SK-N-SH (cell line): ENCODE measurements around the gene CCNJL. TPM values are rescaled to one million over a fixed set of nuclear protein-coding genes. Genes with fewer than 3 reads are reported as not detected.

Experiments
- CTCF ChIA-PET: fragments of 300-600, 350-600 bp; formaldehyde crosslinking; extraction: SDS; loops from one replicate; lab custom pipeline; 2021; lab: Yijun Ruan, JAX
- POLR2A ChIA-PET: fragments of 350-600 bp; sonication (Branson Sonifier 250); formaldehyde crosslinking; extraction: SDS; loops from one replicate; lab custom pipeline; 2020; ENCODE audit warnings: antibody characterized with exemption, inconsistent platforms; lab: Yijun Ruan, JAX
- DNase-seq: peaks from one replicate; pipeline ENCODE4 v3.0.0; 2012
- H2AFZ ChIP-seq: fragments of 200-600 bp; sonication (generic); 2 replicates; pipeline ENCODE4 v1.8.1; 2016; ENCODE audit warnings: antibody characterized with exemption, mild to moderate bottlenecking, low read depth
- H3F3A ChIP-seq: fragments of 200-600 bp; sonication (generic); replicated peaks from 2 replicates; pipeline ENCODE3; 2016; ENCODE audit warnings: antibody characterized with exemption, mild to moderate bottlenecking; ENCODE audit not compliant: insufficient read depth
- H3K27ac ChIP-seq, 2 experiments: fragments of 200-500 bp in 1 of 2; fragments of 200-600 bp in 1 of 2; sonication (Bioruptor generic) in 1 of 2; sonication (generic), shearing (Covaris generic) in 1 of 2; 2 replicates each; pipeline versions ENCODE4 v1.5.1 to v1.6.1; 2014 to 2016; ENCODE audit warnings: low read depth in 2 of 2, inconsistent platforms in 1 of 2, low read length in 1 of 2, mild to moderate bottlenecking in 1 of 2, mixed read lengths in 1 of 2
- H3K27me3 ChIP-seq: fragments of 200-600 bp; sonication (generic), shearing (Covaris generic); 2 replicates; pipeline ENCODE4 v1.6.1; 2016; ENCODE audit warnings: mixed run types; ENCODE audit not compliant: insufficient read depth
- H3K36me3 ChIP-seq, 2 experiments: fragments of 200-500 bp in 1 of 2; fragments of 200-600 bp in 1 of 2; sonication (Bioruptor generic) in 1 of 2; sonication (generic) in 1 of 2; replicated peaks in 1 of 2; 2 replicates each; pipeline versions ENCODE3 to v1.5.1; 2014 to 2016; ENCODE audit warnings: low read length in 1 of 2, mild to moderate bottlenecking in 1 of 2; ENCODE audit not compliant: insufficient read depth in 2 of 2, control insufficient read depth in 1 of 2
- H3K4me1 ChIP-seq, 2 experiments: fragments of 200-500 bp in 1 of 2; fragments of 200-600 bp in 1 of 2; sonication (Bioruptor generic) in 1 of 2; sonication (generic), shearing (Covaris generic) in 1 of 2; 2 replicates each; pipeline versions ENCODE4 v1.5.1 to v1.6.1; 2014 to 2016; ENCODE audit warnings: low read depth in 1 of 2, low read length in 1 of 2, mixed run types in 1 of 2; ENCODE audit not compliant: insufficient read depth in 2 of 2, control insufficient read depth in 1 of 2
- H3K4me2 ChIP-seq: fragments of 200-600 bp; sonication (generic), shearing (Covaris generic); 2 replicates; pipeline ENCODE4 v1.6.1; 2017; ENCODE audit warnings: mixed run types
- H3K4me3 ChIP-seq, 2 experiments: fragments of 200-500 bp in 1 of 2; fragments of 200-600 bp in 1 of 2; sonication (Bioruptor generic) in 1 of 2; sonication (generic), shearing (Covaris generic) in 1 of 2; 2 replicates each; pipeline versions ENCODE4 v1.5.1 to v1.8.1; 2014 to 2016; ENCODE audit warnings: low read depth in 2 of 2, inconsistent platforms in 1 of 2, low read length in 1 of 2, mild to moderate bottlenecking in 1 of 2, mixed read lengths in 1 of 2, moderate library complexity in 1 of 2
- H3K79me2 ChIP-seq: fragments of 200-600 bp; sonication (generic); 2 replicates; pipeline ENCODE4 v1.8.1; 2017; ENCODE audit warnings: mild to moderate bottlenecking; ENCODE audit not compliant: insufficient read depth
- H3K9ac ChIP-seq: fragments of 200-600 bp; sonication (generic); 2 replicates; pipeline ENCODE4 v1.6.1; 2017; ENCODE audit warnings: mixed run types
- H3K9me2 ChIP-seq: fragments of 200-600 bp; sonication (generic); 2 replicates; pipeline ENCODE4 v1.6.1; 2017; ENCODE audit warnings: mixed run types
- H3K9me3 ChIP-seq: fragments of 200-600 bp; sonication (generic); 2 replicates; pipeline ENCODE4 v1.6.1; 2017; ENCODE audit warnings: mixed run types, mild to moderate bottlenecking, moderate library complexity
- H4K20me1 ChIP-seq: fragments of 200-600 bp; sonication (generic); 2 replicates; pipeline ENCODE4 v1.6.1; 2017; ENCODE audit warnings: mild to moderate bottlenecking, mixed run types; ENCODE audit not compliant: insufficient read depth
- FOSL2 ChIP-seq: IDR thresholded peaks from 2 replicates; pipeline ENCODE4 v1.4.0; 2012; ENCODE audit warnings: low read depth, mild to moderate bottlenecking, moderate library complexity, borderline replicate concordance
- FOXJ3 ChIP-seq: sonication (generic); formaldehyde crosslinking; IDR thresholded peaks from 2 replicates; pipeline ENCODE4 v1.5.1; 2020; ENCODE audit warnings: mild to moderate bottlenecking, missing genetic modification reagents
- FOXM1 ChIP-seq: IDR thresholded peaks from 2 replicates; pipeline ENCODE4 v1.4.0; 2012; ENCODE audit warnings: low read depth, mild to moderate bottlenecking
- GATA2 ChIP-seq: sonication (generic); formaldehyde crosslinking; IDR thresholded peaks from 2 replicates; pipeline ENCODE4 v1.5.0; 2020; ENCODE audit warnings: mild to moderate bottlenecking, missing genetic modification reagents
- MEF2A ChIP-seq: IDR thresholded peaks from 2 replicates; pipeline ENCODE4 v1.4.0; 2012; ENCODE audit warnings: low read depth, borderline replicate concordance
- MXI1 ChIP-seq: IDR thresholded peaks from 2 replicates; pipeline ENCODE4 v1.6.1; 2012; ENCODE audit warnings: mild to moderate bottlenecking, low read depth, low read length, improper control_type of control experiment
- NFIC ChIP-seq: IDR thresholded peaks from 2 replicates; pipeline ENCODE4 v1.4.0; 2012; ENCODE audit warnings: borderline replicate concordance
- RAD21 ChIP-seq: IDR thresholded peaks from 2 replicates; pipeline ENCODE4 v1.6.1; 2012; ENCODE audit warnings: mild to moderate bottlenecking, low read length
- RFX5 ChIP-seq: IDR thresholded peaks from 2 replicates; pipeline ENCODE4 v1.6.1; 2012; ENCODE audit warnings: mild to moderate bottlenecking, improper control_type of control experiment, low read length
- SIN3A ChIP-seq: IDR thresholded peaks from 2 replicates; pipeline ENCODE4 v1.6.1; 2012; ENCODE audit warnings: low read depth, mild to moderate bottlenecking, low read length, moderate library complexity, borderline replicate concordance
- TCF12 ChIP-seq: IDR thresholded peaks from 2 replicates; pipeline ENCODE4 v1.4.0; 2012
- TEAD4 ChIP-seq: IDR thresholded peaks from 2 replicates; pipeline ENCODE4 v1.4.0; 2012; ENCODE audit warnings: mild to moderate bottlenecking, borderline replicate concordance; ENCODE audit not compliant: insufficient read depth
- YY1 ChIP-seq: IDR thresholded peaks from 2 replicates; pipeline ENCODE4 v1.4.0; 2012; ENCODE audit warnings: low read depth, mild to moderate bottlenecking
- WGBS: methylation state at CpG from one replicate; pipeline ENCODE4 v1.1.6; 2017; ENCODE audit warnings: low lambda C conversion rate; 5-methylcytosine and 5-hydroxymethylcytosine counted together
- polyA plus RNA-seq, 3 experiments: library from polyadenylated mRNA; depleted of rRNA; stranded (reverse); fragments of >200 nt; gene quantifications; 2 replicates each; pipeline ENCODE4 v1.2.3, GENCODE V29; 2012
- TF ChIP-seq, protein P1 (sequence below): IDR thresholded peaks from 2 replicates; pipeline ENCODE4 v1.6.1; 2012; ENCODE audit warnings: mild to moderate bottlenecking, low read depth, low read length, moderate library complexity
- TF ChIP-seq, protein P2 (sequence below): IDR thresholded peaks from 2 replicates; pipeline ENCODE4 v1.4.0; 2012; ENCODE audit warnings: low read depth, borderline replicate concordance
- TF ChIP-seq, protein P3 (sequence below): fragments of 150-350 bp; IDR thresholded peaks from 2 replicates; pipeline ENCODE4 v1.6.1; 2016; ENCODE audit warnings: mild to moderate bottlenecking, low read depth, low read length

The CCNJL gene
- polyA plus RNA-seq, 1 of the 3 experiments (the other 2 are of a cell fraction), result 7.1 TPM

DNA sequence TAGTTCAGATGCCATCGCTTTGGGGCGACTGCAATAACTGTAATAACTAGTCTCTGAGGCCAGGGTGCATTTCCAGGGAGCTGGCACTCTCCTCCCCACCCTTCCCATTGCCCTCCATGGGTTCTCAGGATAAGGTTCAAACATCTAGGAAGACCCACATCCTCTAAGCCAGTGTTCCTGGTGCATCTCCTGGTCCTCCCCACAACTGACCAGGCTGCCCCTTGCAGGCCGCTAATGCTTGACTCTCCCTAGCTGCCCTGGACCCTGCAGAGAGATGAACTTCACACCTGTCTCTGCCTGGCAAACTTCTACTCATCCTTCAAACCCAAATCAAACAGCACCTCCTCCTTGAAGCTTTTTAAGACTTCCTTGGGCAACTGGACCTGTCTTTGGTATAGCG, 15.9 kb downstream of the CCNJL start:
- TF ChIP-seq SIN3A (no peak), FOXM1 (no peak), TEAD4 (no peak), FOXJ3 (no peak), MXI1 (no peak), TCF12 (no peak), FOSL2 (no peak), RFX5 (no peak), YY1 (no peak), GATA2 (CRISPR knock-in tag) (no peak), NFIC (no peak), RAD21 (no peak), MEF2A (no peak)
- TF ChIP-seq, protein P1, sequence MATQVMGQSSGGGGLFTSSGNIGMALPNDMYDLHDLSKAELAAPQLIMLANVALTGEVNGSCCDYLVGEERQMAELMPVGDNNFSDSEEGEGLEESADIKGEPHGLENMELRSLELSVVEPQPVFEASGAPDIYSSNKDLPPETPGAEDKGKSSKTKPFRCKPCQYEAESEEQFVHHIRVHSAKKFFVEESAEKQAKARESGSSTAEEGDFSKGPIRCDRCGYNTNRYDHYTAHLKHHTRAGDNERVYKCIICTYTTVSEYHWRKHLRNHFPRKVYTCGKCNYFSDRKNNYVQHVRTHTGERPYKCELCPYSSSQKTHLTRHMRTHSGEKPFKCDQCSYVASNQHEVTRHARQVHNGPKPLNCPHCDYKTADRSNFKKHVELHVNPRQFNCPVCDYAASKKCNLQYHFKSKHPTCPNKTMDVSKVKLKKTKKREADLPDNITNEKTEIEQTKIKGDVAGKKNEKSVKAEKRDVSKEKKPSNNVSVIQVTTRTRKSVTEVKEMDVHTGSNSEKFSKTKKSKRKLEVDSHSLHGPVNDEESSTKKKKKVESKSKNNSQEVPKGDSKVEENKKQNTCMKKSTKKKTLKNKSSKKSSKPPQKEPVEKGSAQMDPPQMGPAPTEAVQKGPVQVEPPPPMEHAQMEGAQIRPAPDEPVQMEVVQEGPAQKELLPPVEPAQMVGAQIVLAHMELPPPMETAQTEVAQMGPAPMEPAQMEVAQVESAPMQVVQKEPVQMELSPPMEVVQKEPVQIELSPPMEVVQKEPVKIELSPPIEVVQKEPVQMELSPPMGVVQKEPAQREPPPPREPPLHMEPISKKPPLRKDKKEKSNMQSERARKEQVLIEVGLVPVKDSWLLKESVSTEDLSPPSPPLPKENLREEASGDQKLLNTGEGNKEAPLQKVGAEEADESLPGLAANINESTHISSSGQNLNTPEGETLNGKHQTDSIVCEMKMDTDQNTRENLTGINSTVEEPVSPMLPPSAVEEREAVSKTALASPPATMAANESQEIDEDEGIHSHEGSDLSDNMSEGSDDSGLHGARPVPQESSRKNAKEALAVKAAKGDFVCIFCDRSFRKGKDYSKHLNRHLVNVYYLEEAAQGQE, result no peak
- TF ChIP-seq, protein P2, sequence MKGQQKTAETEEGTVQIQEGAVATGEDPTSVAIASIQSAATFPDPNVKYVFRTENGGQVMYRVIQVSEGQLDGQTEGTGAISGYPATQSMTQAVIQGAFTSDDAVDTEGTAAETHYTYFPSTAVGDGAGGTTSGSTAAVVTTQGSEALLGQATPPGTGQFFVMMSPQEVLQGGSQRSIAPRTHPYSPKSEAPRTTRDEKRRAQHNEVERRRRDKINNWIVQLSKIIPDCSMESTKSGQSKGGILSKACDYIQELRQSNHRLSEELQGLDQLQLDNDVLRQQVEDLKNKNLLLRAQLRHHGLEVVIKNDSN, result no peak
- TF ChIP-seq, protein P3, sequence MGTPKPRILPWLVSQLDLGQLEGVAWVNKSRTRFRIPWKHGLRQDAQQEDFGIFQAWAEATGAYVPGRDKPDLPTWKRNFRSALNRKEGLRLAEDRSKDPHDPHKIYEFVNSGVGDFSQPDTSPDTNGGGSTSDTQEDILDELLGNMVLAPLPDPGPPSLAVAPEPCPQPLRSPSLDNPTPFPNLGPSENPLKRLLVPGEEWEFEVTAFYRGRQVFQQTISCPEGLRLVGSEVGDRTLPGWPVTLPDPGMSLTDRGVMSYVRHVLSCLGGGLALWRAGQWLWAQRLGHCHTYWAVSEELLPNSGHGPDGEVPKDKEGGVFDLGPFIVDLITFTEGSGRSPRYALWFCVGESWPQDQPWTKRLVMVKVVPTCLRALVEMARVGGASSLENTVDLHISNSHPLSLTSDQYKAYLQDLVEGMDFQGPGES, result no peak
- H4K20me1 ChIP-seq, result 0 out of 2 replicates have a peak, but pooled peaks cover 7% of the 10 kb centered on the region
- no peaks in the 10 kb centered on the region for H3F3A ChIP-seq
- H3K27ac ChIP-seq, result no peak overlapping the region
- ChIA-PET POLR2A (no interaction called here), CTCF (interaction anchor here (0.9 to 2.5 kb wide), 2 partner anchors 9 to 97 kb away, joined by 3 to 8 read pairs; no protein-coding TSS in a partner anchor)
- peaks cover 40% of the 10 kb centered on the region for H3K79me2 ChIP-seq
- no peaks in the 10 kb centered on the region for H3K27me3 ChIP-seq
- H3K36me3 ChIP-seq, result no peaks in the 10 kb centered on the region
- peaks cover 0 to 19% of the 10 kb centered on the region in 2 experiments; a peak in 1 of 4 replicates for H3K4me1 ChIP-seq
- WGBS, result 97% methylated on average over 4 of the region's 4 CpGs
- H3K4me3 ChIP-seq, result no peak overlapping the region
- no peak overlapping the region for H3K4me2 ChIP-seq
- no peak overlapping the region for H2AFZ ChIP-seq
- no peaks in the 10 kb centered on the region for H3K9me3 ChIP-seq
- no peak overlapping the region for H3K9ac ChIP-seq
- no peaks in the 10 kb centered on the region for H3K9me2 ChIP-seq
- DNase-seq, result no peak
